Measurements from ENCODE around the gene PAGR1. TPM values are rescaled to one million over a fixed set of nuclear protein-coding genes. Genes with fewer than 3 reads are reported as not detected.

Gene PAGR1
- total RNA-seq, 6 experiments from 2014 or later: 8.5 to 26.1 (median 11.5) TPM

DNA sequence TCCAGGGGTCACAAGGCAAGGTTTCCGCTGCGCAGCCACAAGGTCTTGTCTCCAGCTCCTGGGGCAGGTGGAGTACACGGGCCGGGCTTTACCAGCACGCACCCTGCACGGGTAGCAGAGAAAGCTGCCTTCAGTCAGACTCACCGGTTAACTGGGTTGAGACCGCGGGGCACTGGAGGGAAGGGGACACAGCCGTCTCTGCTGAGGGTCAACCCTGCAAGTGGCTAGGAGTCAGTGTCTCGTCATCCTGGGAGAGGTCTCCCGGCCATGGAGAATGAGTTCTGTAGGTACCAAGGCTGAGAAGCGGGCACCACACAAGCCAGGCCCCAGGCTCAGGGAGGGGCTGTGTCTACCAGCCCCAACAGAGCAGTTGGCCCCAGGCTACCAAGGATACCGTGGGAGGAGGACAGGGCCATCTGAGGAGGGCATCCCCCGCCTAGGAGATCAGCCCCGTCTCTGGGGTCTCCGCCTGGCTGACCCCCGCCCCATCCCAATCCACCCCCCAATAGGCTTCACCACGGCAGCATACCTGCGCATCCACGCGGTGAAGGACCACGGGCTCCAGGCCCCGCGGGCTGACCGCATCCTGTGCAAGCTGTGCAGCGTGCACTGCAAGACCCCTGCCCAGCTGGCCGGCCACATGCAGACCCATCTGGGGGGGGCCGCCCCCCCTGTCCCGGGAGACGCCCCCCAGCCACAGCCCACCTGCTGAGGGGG lies 6.8 kb upstream of the PAGR1 start:
- Histone ChIP-seq H3K4me3 (no peak overlapping the region), H3K9me3 (no peaks in the 10 kb centered on the region), H3K27me3 (no peaks in the 10 kb centered on the region), H3K27ac (no peak overlapping the region), H3K36me3 (peaks cover 0 to 10% (median 0%) of the 10 kb centered on the region in 4 donors), H3K4me1 (peaks cover 0 to 27% (median 8%) of the 10 kb centered on the region in 4 donors)
- WGBS (ENCODE audit: insufficient coverage, low coverage, low lambda C conversion rate, missing lambda C conversion rate): 69% methylated on average over 3 of the region's 31 CpGs
- intact Hi-C loops (cut with DNase I): no loop called here
- TF ChIP-seq, protein P1, sequence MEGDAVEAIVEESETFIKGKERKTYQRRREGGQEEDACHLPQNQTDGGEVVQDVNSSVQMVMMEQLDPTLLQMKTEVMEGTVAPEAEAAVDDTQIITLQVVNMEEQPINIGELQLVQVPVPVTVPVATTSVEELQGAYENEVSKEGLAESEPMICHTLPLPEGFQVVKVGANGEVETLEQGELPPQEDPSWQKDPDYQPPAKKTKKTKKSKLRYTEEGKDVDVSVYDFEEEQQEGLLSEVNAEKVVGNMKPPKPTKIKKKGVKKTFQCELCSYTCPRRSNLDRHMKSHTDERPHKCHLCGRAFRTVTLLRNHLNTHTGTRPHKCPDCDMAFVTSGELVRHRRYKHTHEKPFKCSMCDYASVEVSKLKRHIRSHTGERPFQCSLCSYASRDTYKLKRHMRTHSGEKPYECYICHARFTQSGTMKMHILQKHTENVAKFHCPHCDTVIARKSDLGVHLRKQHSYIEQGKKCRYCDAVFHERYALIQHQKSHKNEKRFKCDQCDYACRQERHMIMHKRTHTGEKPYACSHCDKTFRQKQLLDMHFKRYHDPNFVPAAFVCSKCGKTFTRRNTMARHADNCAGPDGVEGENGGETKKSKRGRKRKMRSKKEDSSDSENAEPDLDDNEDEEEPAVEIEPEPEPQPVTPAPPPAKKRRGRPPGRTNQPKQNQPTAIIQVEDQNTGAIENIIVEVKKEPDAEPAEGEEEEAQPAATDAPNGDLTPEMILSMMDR (IDR thresholded peaks at IDR 0.05): no peak
- peak in 1 of 3 donors; percentile 61 for DNase-seq
- no peak for ATAC-seq

DNA sequence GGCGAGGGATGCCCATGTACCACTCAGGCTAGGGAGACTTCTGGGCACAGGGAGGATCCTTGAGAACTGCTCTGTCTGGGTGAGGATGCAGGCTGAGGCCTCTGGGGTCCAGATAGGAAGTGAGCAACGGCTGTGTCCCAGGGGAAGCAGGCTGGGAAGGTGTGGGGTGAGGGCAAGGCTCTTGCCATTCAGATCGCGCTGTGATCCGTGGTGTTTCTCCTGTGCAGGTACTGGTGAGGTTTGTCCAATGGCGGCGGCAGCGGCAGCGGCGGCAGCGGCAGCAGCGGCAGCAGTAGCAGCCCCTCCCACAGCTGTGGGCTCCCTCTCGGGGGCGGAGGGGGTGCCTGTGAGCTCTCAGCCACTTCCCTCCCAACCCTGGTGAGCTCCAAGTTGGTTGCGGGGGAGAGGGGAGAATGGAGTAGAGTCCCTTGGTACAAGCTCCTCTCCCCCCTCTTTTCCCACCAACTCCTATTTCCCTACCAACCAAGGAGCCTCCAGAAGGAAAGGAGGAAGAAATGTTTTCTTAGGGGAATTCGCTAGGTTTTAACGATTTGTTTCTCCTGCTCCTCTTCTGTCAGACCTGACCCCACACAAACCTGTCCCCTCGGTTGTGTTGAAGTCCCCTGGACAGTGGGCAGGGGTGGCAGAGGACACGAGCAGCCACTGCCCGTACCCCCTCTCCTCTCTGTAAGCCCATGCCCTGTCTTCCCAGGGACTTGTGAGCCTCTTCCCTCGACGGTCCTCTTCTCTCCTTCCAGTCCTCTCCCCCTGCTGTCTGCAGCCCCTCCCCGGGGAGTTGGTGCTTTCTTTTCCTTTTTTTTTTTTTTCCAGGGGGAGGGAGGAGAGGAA lies 5.9 kb upstream of the PAGR1 start:
- intact Hi-C loops (cut with DNase I): loop anchor here in 1 of 2 donors (5.0 to 10.0 kb wide), 2 partner anchors 37 to 185 kb away; partner anchors contain the start of genes HIRIP3 and INO80E
- peaks cover 0 to 10% (median 0%) of the 10 kb centered on the region in 4 donors for H3K36me3 ChIP-seq
- H3K4me1 ChIP-seq: peaks cover 0 to 22% (median 6%) of the 10 kb centered on the region in 4 donors
- no peak for ATAC-seq
- no peaks in the 10 kb centered on the region for H3K27me3 ChIP-seq
- H3K4me3 ChIP-seq: no peak overlapping the region
- 58% methylated on average over 9 of the region's 23 CpGs for WGBS (ENCODE audit: insufficient coverage, low coverage, low lambda C conversion rate, missing lambda C conversion rate)
- TF ChIP-seq, protein P1 (IDR thresholded peaks at IDR 0.05): no peak
- TF ChIP-seq POLR2A (IDR thresholded peaks at IDR 0.05): no peak
- H3K9me3 ChIP-seq: no peaks in the 10 kb centered on the region
- no peak overlapping the region for H3K27ac ChIP-seq
- DNase-seq: peak in 1 of 3 donors; percentile 56

DNA sequence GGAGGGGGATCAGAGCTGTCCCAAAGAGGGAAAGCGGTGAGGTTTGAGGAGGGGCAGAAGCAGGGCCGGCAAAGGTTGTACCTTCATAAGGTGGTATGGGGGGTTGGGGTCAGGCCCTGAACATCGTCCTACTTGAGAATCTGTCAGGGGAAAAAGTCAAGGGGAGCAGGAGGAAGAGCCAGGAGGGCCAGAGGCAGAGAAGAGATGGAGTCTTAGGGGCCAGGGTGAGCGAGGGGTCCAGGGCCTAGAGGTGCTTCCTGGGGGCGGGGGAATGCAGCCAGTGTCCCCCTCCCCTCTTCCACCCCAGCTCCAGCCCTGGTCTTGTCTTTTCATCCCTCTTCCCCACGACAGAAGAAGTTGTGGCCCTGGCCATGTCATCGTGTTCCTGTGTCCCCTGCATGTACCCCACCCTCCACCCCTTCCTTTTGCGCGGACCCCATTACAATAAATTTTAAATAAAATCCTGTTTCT lies 5.2 kb upstream of the PAGR1 start:
- H3K9me3 ChIP-seq: no peaks in the 10 kb centered on the region
- TF ChIP-seq, protein P1 (IDR thresholded peaks at IDR 0.05): no peak
- TF ChIP-seq POLR2A (IDR thresholded peaks at IDR 0.05): no peak
- ATAC-seq (no peak), DNase-seq (no peak)
- peaks cover 0 to 10% (median 0%) of the 10 kb centered on the region in 4 donors for H3K36me3 ChIP-seq
- peak overlapping the region in 1 of 3 donors; percentile 80 for H3K27ac ChIP-seq
- H3K4me1 ChIP-seq: peaks cover 0 to 25% (median 6%) of the 10 kb centered on the region in 4 donors
- no peaks in the 10 kb centered on the region for H3K27me3 ChIP-seq
- 20% methylated on average over 6 of the region's 9 CpGs for WGBS (ENCODE audit: insufficient coverage, low coverage, low lambda C conversion rate, missing lambda C conversion rate)
- intact Hi-C loops (cut with DNase I): loop anchor here in 1 of 2 donors (5.0 to 10.0 kb wide), 2 partner anchors 37 to 184 kb away; partner anchors contain the start of genes HIRIP3 and INO80E
- H3K4me3 ChIP-seq: peak overlapping the region in 1 of 3 donors; percentile 60

DNA sequence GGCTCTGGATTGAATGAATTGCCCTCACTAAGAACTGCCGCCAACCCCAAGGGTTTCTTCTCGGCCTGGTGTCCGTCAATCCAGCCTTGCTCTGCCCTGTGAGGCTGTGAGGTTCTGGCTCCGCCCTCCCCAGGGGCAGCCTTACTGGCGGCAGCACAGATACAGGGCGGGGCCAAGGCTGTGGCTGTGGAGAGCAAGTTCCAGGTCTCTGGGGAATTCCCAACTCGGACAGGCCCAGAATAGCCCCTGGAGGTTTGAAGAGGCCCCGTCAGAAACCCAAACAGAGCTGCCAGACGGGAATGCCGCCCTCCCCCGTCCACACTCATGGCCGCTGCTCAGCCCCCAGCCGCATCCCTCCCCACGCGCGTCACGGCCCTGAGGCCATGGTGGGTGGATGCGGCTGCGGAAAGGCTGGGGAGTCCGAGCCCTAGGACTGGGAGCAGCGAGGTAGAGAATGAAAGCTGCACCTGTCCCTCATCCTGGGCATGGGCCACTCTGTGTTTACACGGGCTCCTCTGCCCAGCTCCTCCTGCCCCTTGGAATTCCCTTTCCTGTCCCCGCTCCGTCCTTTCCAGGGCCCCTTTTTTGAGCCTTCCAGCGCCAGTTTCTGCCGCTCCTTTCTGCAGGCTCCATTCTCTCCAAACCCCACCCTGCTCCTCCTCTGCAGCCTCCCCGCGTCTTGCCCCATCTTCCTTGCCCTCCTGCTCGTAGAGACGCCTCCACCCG lies 4.6 kb upstream of the PAGR1 start:
- H3K27ac ChIP-seq: peak overlapping the region; percentile 76 to 80 (median 78)
- H3K4me3 ChIP-seq: peak overlapping the region; percentile 32 to 60 (median 44)
- intact Hi-C loops (cut with DNase I): loop anchor here in 1 of 2 donors (5.0 to 10.0 kb wide), 2 partner anchors 36 to 183 kb away; partner anchors contain the start of genes HIRIP3 and INO80E
- H3K9me3 ChIP-seq: no peaks in the 10 kb centered on the region
- peaks cover 0 to 25% (median 6%) of the 10 kb centered on the region in 4 donors for H3K4me1 ChIP-seq
- WGBS (ENCODE audit: insufficient coverage, low coverage, low lambda C conversion rate, missing lambda C conversion rate): under 1% methylated on average over 13 of the region's 31 CpGs
- H3K27me3 ChIP-seq: no peaks in the 10 kb centered on the region
- peak; percentile 97 for DNase-seq
- H3K36me3 ChIP-seq: peaks cover 0 to 10% (median 0%) of the 10 kb centered on the region in 4 donors
- peak; percentile 70 to 82 (median 75) for ATAC-seq
- peak; percentile 33 for TF ChIP-seq POLR2A (IDR thresholded peaks at IDR 0.05)
- TF ChIP-seq, protein P1 (IDR thresholded peaks at IDR 0.05): no peak

All from right lobe of liver (tissue), 6 donors.